ENCODE measurements around the gene CACYBP.

The CACYBP gene

DNA sequence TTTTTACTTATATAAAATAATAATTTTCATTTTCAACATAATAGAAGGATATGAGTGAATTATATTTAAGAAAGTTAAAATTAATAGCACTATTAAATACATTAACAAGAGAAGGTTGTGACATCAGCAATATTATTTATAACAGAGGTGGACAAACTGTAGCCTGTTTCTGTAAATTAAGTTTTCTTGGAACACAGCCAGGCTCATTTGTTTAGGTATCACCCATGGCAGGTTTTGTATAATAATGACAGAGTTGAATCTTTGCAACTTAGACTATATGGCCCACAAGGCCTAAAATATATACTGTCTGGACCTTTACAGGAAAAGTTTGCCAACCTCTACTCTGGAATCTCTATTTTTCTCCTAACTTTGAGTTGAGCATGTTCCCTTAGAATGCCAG lies 42.8 kb upstream of the CACYBP start:
- H3K4me2 ChIP-seq (ENCODE audit: low read length): no peak overlapping the region
- H3K4me3 ChIP-seq (ENCODE audit: low read depth, low read length, poor library complexity, severe bottlenecking): no peak overlapping the region

DNA sequence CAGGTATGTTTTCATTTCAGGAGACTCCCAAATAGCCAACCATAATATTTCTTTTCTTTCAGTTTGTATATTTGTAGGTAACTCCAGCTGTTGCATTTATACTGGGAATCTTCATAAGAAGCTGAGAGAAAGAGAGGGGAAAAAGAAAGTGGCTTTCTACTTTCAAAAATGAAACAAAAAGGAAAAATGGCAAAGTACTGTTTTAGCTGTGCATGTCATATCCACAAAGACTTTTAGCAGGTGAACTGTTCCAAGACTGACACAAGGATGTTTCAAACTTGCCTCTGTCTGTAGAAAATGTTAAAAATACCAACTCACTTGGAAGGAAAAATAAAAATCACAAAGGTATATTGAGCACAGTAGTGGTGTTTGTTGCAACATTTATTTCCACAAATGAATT lies 41.9 kb upstream of the CACYBP start:
- Histone ChIP-seq H3K27ac (ENCODE audit: low read depth, low read length, poor library complexity, severe bottlenecking) (peak overlapping the region; percentile 54), H3K9ac (ENCODE audit: low read length) (no peak overlapping the region), H4K20me1 (ENCODE audit: insufficient read depth, low read length) (no peaks in the 10 kb centered on the region), H3K9me2 (ENCODE audit: low read depth, low read length) (no peaks in the 10 kb centered on the region), H3K9me3 (ENCODE audit: low read length) (no peaks in the 10 kb centered on the region), H3K36me3 (ENCODE audit: insufficient read depth, low read length) (peaks cover 33% of the 10 kb centered on the region; the same call in 1 of the 2 replicates), H3K27me3 (ENCODE audit: insufficient read depth, low read length) (no peaks in the 10 kb centered on the region), H2AFZ (ENCODE audit: low read length) (no peak overlapping the region), H3K4me1 (ENCODE audit: insufficient read depth, low read length, severe bottlenecking) (peaks cover 54% of the 10 kb centered on the region), H3K4me3 (ENCODE audit: low read depth, low read length, poor library complexity, severe bottlenecking) (no peak overlapping the region), H3K4me2 (ENCODE audit: low read length) (no peak overlapping the region), H3F3A (ENCODE audit: insufficient read depth, low read length) (no peaks in the 10 kb centered on the region), H3K79me2 (ENCODE audit: insufficient read depth, low read length) (0 out of 2 replicates have a peak, but pooled peaks cover 4% of the 10 kb centered on the region)
- TF ChIP-seq, protein P1, sequence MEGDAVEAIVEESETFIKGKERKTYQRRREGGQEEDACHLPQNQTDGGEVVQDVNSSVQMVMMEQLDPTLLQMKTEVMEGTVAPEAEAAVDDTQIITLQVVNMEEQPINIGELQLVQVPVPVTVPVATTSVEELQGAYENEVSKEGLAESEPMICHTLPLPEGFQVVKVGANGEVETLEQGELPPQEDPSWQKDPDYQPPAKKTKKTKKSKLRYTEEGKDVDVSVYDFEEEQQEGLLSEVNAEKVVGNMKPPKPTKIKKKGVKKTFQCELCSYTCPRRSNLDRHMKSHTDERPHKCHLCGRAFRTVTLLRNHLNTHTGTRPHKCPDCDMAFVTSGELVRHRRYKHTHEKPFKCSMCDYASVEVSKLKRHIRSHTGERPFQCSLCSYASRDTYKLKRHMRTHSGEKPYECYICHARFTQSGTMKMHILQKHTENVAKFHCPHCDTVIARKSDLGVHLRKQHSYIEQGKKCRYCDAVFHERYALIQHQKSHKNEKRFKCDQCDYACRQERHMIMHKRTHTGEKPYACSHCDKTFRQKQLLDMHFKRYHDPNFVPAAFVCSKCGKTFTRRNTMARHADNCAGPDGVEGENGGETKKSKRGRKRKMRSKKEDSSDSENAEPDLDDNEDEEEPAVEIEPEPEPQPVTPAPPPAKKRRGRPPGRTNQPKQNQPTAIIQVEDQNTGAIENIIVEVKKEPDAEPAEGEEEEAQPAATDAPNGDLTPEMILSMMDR (IDR thresholded peaks at IDR 0.05; ENCODE audit: low read length): no peak
- TF ChIP-seq EZH2 (IDR thresholded peaks at IDR 0.05; ENCODE audit: borderline replicate concordance, low read length): no peak

More for the DNA sequence above, 42.8 kb upstream of the CACYBP start:
- H3K79me2 ChIP-seq (ENCODE audit: insufficient read depth, low read length): 0 out of 2 replicates have a peak, but pooled peaks cover 4% of the 10 kb centered on the region
- H3F3A ChIP-seq (ENCODE audit: insufficient read depth, low read length): no peaks in the 10 kb centered on the region
- H4K20me1 ChIP-seq (ENCODE audit: insufficient read depth, low read length): no peaks in the 10 kb centered on the region
- H3K9me2 ChIP-seq (ENCODE audit: low read depth, low read length): no peaks in the 10 kb centered on the region
- H3K27ac ChIP-seq (ENCODE audit: low read depth, low read length, poor library complexity, severe bottlenecking): peak overlapping the region; percentile 54
- no peaks in the 10 kb centered on the region for H3K27me3 ChIP-seq (ENCODE audit: insufficient read depth, low read length)
- H3K9ac ChIP-seq (ENCODE audit: low read length): no peak overlapping the region
- TF ChIP-seq, protein P1 (IDR thresholded peaks at IDR 0.05; ENCODE audit: low read length): no peak
- no peak for TF ChIP-seq EZH2 (IDR thresholded peaks at IDR 0.05; ENCODE audit: borderline replicate concordance, low read length)
- H3K9me3 ChIP-seq (ENCODE audit: low read length): no peaks in the 10 kb centered on the region
- peaks cover 57% of the 10 kb centered on the region for H3K4me1 ChIP-seq (ENCODE audit: insufficient read depth, low read length, severe bottlenecking)
- H2AFZ ChIP-seq (ENCODE audit: low read length): no peak overlapping the region
- H3K36me3 ChIP-seq (ENCODE audit: insufficient read depth, low read length): peaks cover 33% of the 10 kb centered on the region; the same call in 1 of the 2 replicates

DNA sequence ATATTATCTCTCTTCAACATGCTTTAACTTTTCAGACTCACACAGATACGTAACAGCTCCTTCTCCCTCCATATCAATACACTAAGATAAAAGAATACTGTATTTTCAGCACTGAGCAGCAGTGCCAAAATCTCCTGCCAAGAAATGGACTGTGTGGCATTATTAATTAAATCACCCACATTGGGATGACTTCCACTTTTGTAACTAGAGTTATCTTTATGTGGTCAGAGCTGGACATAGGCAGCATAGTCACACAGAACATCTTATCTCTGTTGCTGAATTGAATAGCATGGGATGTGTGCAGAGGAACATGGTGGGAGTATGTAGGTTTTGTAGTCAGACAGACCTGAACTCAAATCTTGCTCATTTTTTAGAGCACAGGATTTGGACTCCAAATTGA lies 41.4 kb upstream of the CACYBP start:
- Histone ChIP-seq H3K9me3 (ENCODE audit: low read length) (no peaks in the 10 kb centered on the region), H3K4me2 (ENCODE audit: low read length) (no peak overlapping the region), H3K27ac (ENCODE audit: low read depth, low read length, poor library complexity, severe bottlenecking) (no peak overlapping the region), H3K4me3 (ENCODE audit: low read depth, low read length, poor library complexity, severe bottlenecking) (no peak overlapping the region), H2AFZ (ENCODE audit: low read length) (no peak overlapping the region), H3K9me2 (ENCODE audit: low read depth, low read length) (no peaks in the 10 kb centered on the region), H3K4me1 (ENCODE audit: insufficient read depth, low read length, severe bottlenecking) (peaks cover 54% of the 10 kb centered on the region), H3K9ac (ENCODE audit: low read length) (no peak overlapping the region), H3K79me2 (ENCODE audit: insufficient read depth, low read length) (0 out of 2 replicates have a peak, but pooled peaks cover 4% of the 10 kb centered on the region), H3K27me3 (ENCODE audit: insufficient read depth, low read length) (no peaks in the 10 kb centered on the region), H3F3A (ENCODE audit: insufficient read depth, low read length) (no peaks in the 10 kb centered on the region), H3K36me3 (ENCODE audit: insufficient read depth, low read length) (peaks cover 33% of the 10 kb centered on the region; the same call in 1 of the 2 replicates), H4K20me1 (ENCODE audit: insufficient read depth, low read length) (no peaks in the 10 kb centered on the region)
- no peak for TF ChIP-seq EZH2 (IDR thresholded peaks at IDR 0.05; ENCODE audit: borderline replicate concordance, low read length)

DNA sequence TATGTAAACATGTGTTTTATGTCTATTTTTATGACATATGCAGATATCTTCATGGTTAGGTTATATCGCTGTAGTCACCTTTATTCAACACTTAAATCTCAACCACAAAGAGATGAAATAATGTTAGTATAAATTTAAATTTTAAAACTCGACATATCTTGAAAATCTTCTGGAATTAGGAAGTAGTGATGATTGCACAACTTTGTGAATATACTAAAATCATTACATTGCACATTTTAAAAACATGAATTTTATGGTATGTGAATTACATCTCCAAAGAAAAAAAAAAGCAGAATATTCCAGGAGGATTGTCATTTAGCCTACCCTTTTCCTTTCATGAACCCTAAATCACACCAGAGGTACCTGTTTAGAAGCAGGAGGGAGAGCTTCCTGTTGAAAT lies 39.4 kb upstream of the CACYBP start:
- no peaks in the 10 kb centered on the region for H4K20me1 ChIP-seq (ENCODE audit: insufficient read depth, low read length)
- H3K9ac ChIP-seq (ENCODE audit: low read length): no peak overlapping the region
- H3K27me3 ChIP-seq (ENCODE audit: insufficient read depth, low read length): no peaks in the 10 kb centered on the region
- no peak overlapping the region for H3K4me2 ChIP-seq (ENCODE audit: low read length)
- no peak overlapping the region for H3K27ac ChIP-seq (ENCODE audit: low read depth, low read length, poor library complexity, severe bottlenecking)
- H3K9me2 ChIP-seq (ENCODE audit: low read depth, low read length): no peaks in the 10 kb centered on the region
- no peak overlapping the region for H2AFZ ChIP-seq (ENCODE audit: low read length)
- no peaks in the 10 kb centered on the region for H3K9me3 ChIP-seq (ENCODE audit: low read length)
- TF ChIP-seq, protein P1 (IDR thresholded peaks at IDR 0.05; ENCODE audit: low read length): no peak
- TF ChIP-seq EZH2 (IDR thresholded peaks at IDR 0.05; ENCODE audit: borderline replicate concordance, low read length): no peak
- H3K4me1 ChIP-seq (ENCODE audit: insufficient read depth, low read length, severe bottlenecking): peaks cover 54% of the 10 kb centered on the region
- no peaks in the 10 kb centered on the region for H3K79me2 ChIP-seq (ENCODE audit: insufficient read depth, low read length)
- H3K4me3 ChIP-seq (ENCODE audit: low read depth, low read length, poor library complexity, severe bottlenecking): no peak overlapping the region
- H3F3A ChIP-seq (ENCODE audit: insufficient read depth, low read length): peaks cover 7% of the 10 kb centered on the region; the same call in 1 of the 2 replicates
- peaks cover 33% of the 10 kb centered on the region; the same call in 1 of the 2 replicates for H3K36me3 ChIP-seq (ENCODE audit: insufficient read depth, low read length)
